GM12865 (cell line): Measurements from ENCODE around the gene F5.
A peak's percentile ranks its signal among the peaks of the same experiment; 100 is the strongest.

Experiments
- DNase-seq: peaks from one replicate; pipeline ENCODE4 v3.0.0; 2010; ENCODE audit warnings: low read depth
- H3K4me3 ChIP-seq: 2 replicates; pipeline ENCODE4 v1.5.1; 2011; ENCODE audit warnings: mild to moderate bottlenecking, low read depth, low read length, control low read depth
- TF ChIP-seq, protein P1 (sequence below): IDR thresholded peaks from 2 replicates; pipeline ENCODE4 v1.5.1; 2011; ENCODE audit warnings: low read length, control low read depth, low read depth, inconsistent platforms; ENCODE audit not compliant: insufficient read depth; ENCODE audit errors: missing control alignments

The F5 gene

DNA sequence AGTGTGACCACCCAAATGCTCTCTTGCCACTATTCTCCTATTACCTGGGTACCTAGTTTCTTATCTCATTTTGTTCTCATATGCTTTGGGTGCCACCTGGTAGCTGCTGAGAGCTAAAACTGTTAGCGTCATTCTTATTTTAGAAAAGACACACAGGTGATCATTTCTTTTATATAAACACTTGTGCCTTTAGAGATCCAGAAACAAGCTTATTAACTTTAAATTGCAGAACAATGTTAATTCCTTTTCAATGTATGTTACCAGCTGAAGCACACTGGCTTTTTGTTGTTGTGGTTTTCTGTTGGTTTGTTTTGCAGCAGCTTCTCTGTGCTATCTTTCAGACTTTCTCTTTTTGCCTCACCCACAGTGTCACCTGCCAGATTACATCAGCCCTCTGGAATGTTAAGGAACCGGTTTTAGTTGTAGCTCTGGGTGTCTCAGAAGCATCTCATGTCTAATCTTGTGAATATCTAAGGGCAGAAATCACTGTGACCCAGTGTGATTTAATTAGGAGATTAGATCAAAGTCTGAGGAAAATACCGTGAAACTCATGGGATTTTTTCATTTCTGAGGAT, 57.1 kb downstream of the F5 start:
- peak; percentile 27 for DNase-seq
- no peak overlapping the region for H3K4me3 ChIP-seq
- TF ChIP-seq, protein P1, sequence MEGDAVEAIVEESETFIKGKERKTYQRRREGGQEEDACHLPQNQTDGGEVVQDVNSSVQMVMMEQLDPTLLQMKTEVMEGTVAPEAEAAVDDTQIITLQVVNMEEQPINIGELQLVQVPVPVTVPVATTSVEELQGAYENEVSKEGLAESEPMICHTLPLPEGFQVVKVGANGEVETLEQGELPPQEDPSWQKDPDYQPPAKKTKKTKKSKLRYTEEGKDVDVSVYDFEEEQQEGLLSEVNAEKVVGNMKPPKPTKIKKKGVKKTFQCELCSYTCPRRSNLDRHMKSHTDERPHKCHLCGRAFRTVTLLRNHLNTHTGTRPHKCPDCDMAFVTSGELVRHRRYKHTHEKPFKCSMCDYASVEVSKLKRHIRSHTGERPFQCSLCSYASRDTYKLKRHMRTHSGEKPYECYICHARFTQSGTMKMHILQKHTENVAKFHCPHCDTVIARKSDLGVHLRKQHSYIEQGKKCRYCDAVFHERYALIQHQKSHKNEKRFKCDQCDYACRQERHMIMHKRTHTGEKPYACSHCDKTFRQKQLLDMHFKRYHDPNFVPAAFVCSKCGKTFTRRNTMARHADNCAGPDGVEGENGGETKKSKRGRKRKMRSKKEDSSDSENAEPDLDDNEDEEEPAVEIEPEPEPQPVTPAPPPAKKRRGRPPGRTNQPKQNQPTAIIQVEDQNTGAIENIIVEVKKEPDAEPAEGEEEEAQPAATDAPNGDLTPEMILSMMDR = no peak

DNA sequence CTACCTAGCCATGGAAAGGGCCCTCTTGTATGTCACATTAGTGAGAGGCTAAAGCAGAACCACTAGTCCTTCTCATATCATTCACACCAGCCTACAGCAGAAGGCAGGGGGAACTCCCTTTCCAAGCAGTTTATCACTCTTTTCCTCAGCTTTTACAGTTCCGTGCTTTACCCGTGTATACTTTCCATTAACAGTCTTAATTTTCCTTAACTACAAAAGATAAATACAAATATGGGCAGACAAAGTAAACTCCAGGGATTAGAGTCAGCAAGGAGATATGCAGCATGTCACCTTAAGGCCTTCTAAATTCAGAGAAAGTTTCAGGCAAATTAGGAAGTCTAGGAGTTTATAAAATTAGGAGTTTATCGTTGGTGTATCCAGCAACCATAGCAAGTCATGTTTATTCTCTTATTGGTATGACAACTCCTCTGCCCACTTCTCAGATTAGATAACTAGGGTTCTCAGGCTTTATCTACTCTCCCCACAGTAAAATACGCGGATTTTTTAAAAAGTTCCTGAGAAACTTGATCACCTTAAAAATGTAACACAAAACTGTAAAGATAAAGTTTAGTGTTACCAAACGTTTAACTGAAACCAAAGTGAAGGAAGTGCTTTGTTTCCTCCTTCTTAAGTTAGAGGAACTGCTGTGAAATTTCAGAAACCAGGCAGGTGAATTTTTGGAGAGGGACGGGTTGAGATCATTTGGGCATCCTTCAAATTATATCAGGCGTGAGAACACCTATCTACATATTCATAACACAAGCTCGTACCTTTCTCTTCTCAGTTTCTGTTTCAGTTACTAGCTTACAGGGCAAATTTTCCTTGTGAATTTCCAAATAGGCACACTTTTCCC, 57.8 kb downstream of the F5 start:
- peak; percentile 42 for DNase-seq
- no peak overlapping the region for H3K4me3 ChIP-seq
- TF ChIP-seq, protein P1 = no peak

DNA sequence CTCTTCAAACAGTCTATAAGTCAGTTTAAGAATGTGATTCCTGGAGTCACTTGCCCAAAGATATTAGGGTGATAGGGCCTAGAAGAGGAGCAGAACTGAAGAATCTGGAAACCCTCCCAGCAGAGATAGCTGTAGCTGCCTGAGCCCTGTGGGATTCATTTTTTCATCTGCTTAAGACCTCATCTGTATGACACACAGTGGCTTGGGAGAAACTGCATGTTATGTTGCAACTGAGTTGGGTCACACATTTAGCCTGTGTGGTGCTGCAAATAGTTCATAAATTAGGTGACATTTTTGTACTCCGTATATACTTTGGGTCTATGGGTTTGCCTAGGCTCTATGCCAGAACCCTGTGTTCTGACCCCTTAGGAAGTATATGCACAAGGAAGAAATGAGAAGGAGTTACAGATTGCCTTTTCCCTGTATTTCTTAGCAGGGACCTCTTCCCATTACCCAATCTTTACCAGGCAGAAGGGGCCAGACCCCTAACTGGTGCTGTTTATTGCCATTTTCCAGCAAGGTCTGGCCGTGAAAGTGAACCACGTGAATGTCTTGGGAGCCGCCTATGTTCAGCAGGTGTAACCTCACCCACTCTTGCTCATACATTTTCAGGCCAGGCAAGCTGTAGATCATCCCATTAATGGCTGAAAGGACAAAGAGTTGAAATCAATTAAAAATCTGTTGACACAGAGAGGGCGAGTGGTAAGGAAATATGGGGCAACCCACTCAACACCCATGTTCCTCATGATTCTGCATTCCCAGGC, 58.6 kb downstream of the F5 start:
- no peak for DNase-seq
- H3K4me3 ChIP-seq = no peak overlapping the region
- TF ChIP-seq, protein P1 = no peak

DNA sequence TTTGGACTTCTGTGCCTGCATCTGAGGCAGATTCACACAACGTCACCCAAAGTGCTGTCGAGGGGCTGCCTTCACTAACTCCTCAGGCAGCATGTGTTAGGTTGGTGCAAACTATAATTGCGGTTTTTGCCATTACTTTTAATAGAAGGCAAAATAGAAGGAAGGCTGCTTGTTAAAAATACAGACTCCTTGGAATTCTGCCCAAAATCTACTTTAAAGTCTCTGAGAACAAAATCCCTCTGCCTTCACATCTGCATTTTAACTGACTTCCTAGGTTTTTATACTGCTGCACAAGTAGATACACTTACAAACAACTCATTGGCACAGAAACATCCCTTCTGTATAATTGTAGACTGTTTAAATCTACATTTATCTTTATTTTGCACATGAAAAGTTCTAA, 59.3 kb downstream of the F5 start:
- DNase-seq = no peak
- H3K4me3 ChIP-seq = no peak overlapping the region
- TF ChIP-seq, protein P1 = no peak

DNA sequence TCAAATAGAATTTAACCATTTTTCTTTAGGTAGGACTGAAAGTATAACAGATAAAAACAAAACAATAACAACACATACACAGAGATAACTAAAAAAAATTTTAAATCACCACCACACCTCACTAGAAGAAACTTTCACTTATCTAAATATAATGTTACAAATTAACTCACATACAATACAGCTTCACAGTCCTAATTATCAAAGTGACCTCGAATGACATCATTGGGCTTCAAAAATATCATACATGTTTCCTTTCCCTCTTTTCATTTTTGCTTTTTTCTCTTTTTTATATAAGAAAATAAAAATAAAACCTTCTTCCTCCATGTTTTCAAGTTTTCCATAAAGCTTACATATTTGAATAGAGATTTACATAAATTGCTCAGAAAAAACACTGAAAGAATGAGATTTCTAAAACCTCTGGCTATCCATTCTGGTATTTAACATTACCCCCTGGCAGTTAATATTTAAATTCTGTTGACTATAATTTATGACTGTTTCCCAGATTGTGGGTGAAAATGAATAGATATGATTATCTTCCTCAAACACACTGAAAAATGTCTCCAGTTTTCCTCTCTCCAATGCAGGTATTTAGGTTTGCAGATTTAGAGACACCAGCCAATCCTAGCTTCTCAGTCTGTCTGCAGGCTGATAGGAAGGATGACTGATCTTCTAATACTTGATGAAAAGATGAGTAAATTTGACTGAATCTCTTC, 60.0 kb downstream of the F5 start:
- no peak for DNase-seq
- H3K4me3 ChIP-seq = no peak overlapping the region
- TF ChIP-seq, protein P1 = no peak

DNA sequence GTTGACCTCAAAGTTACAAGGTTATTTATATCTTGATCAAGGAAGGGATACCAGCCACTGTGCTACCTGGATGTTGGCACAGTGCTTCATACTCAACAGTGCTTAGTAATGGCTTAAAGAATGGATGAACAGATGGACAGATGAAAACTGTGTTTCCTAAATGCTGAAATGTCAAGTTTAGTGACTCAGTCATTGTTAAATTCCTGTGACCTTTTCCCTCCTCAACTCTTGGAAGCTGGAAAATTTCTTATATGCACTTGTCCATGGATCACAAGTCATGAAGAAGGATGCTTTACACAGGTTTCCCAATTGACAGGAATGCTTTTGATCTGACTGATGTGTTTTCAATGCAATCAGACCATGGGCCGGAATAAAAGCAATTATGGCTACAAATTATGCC, 60.9 kb downstream of the F5 start:
- H3K4me3 ChIP-seq = no peak overlapping the region
- TF ChIP-seq, protein P1 = no peak
- DNase-seq = no peak
